Thyroid gland (tissue), 4 donors: Measurements from ENCODE around the gene GSX1. TPM values are rescaled to one million over a fixed set of nuclear protein-coding genes. Genes with fewer than 3 reads are reported as not detected.
"Not testable (repeated sequence)": the region's sequence is repeated elsewhere in the genome, so short reads cannot be mapped to it uniquely, and the experiment has no call there.

Source experiments
- DNase-seq, 2 donors: peaks; one replicate each; pipeline ENCODE4 v3.0.0-alpha.2; 2019
- H3K27ac ChIP-seq, 3 donors: fragments of 200-600 bp; sonication (generic); 1 replicate in 2 of 3; 2 replicates in 1 of 3; pipeline ENCODE4 v1.5.1; 2016 to 2019; ENCODE audit warnings: mild to moderate bottlenecking in 1 of 3, moderate library complexity in 1 of 3
- H3K27me3 ChIP-seq: fragments of 200-600 bp; sonication (generic); one replicate; pipeline ENCODE4 v1.5.1; 2019
- H3K36me3 ChIP-seq, 2 donors: fragments of 200-600 bp; sonication (generic); one replicate each; pipeline ENCODE4 v1.5.1; 2016 to 2019
- H3K4me1 ChIP-seq, 2 donors: fragments of 200-600 bp; sonication (generic); one replicate each; pipeline ENCODE4 v1.5.1; 2017 to 2019
- H3K4me3 ChIP-seq, 3 donors: fragments of 200-600 bp; sonication (generic); replicated peaks in 1 of 3; 1 replicate in 2 of 3; 2 replicates in 1 of 3; pipeline ENCODE4 v1.5.1; 2016; ENCODE audit warnings: mild to moderate bottlenecking in 1 of 3
- H3K9me3 ChIP-seq: fragments of 200-600 bp; sonication (generic); one replicate; pipeline ENCODE4 v1.5.1; 2017
- POLR2A ChIP-seq, 2 donors: fragments of 450-650 bp; IDR thresholded peaks; one replicate each; pipeline ENCODE4 v1.6.1; 2017; ENCODE audit warnings: antibody characterized with exemption in 2 of 2, mild to moderate bottlenecking in 2 of 2, moderate library complexity in 1 of 2
- WGBS, 2 donors: methylation state at CpG; one replicate each; pipeline ENCODE4 v1.1.5; 2017; 5-methylcytosine and 5-hydroxymethylcytosine counted together
- intact Hi-C: fragments of 100-400 bp; cut with DNase I; formaldehyde crosslinking; loops from one replicate; pipeline ENCODE4 v1.15.1; 2023
- total RNA-seq, 4 donors: library from RNA; depleted of rRNA; stranded (reverse); fragments of >200 nt; gene quantifications; one replicate each; pipeline ENCODE4 v1.2.3, GENCODE V29; 2016
- TF ChIP-seq, protein P1 (sequence below), 6 experiments: fragments of 200-600 bp in 3 of 6; fragments of 450-650 bp in 3 of 6; sonication (generic) in 3 of 6; IDR thresholded peaks; one replicate each; pipeline ENCODE4 v1.5.1; 2016 to 2019; ENCODE audit warnings: antibody characterized with exemption in 6 of 6, mild to moderate bottlenecking in 2 of 6, inconsistent platforms in 1 of 6, moderate library complexity in 1 of 6

GSX1 gene
- total RNA-seq, 4 donors from 2014 or later = not detected

DNA sequence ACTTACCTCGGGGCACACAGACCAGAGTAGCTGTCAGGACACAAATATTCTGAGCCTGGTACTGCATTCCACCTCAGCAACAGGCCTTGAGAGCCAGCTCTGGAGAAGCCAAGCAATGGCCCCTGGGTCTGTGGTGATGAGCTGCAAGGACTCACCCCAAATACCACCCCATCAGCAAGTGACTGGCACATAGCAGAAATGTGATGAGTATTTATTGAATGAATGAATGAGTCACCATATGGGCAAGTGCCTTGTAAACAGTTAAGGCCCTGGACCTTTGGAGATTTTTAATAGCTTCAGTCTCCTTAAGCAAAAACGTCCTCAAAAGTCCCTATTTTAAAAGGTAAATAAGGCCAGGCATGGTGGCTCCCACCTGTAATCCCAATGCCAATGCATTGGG lies 18.2 kb downstream of the GSX1 start:
- TF ChIP-seq, protein P1, sequence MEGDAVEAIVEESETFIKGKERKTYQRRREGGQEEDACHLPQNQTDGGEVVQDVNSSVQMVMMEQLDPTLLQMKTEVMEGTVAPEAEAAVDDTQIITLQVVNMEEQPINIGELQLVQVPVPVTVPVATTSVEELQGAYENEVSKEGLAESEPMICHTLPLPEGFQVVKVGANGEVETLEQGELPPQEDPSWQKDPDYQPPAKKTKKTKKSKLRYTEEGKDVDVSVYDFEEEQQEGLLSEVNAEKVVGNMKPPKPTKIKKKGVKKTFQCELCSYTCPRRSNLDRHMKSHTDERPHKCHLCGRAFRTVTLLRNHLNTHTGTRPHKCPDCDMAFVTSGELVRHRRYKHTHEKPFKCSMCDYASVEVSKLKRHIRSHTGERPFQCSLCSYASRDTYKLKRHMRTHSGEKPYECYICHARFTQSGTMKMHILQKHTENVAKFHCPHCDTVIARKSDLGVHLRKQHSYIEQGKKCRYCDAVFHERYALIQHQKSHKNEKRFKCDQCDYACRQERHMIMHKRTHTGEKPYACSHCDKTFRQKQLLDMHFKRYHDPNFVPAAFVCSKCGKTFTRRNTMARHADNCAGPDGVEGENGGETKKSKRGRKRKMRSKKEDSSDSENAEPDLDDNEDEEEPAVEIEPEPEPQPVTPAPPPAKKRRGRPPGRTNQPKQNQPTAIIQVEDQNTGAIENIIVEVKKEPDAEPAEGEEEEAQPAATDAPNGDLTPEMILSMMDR (IDR thresholded peaks at IDR 0.05) = no peak
- no peak for TF ChIP-seq POLR2A (IDR thresholded peaks at IDR 0.05)
- WGBS, 2 donors = 60 to 62% methylated on average over 2 of the region's 2 CpGs
- H3K4me1 ChIP-seq = no peaks in the 10 kb centered on the region
- H3K27ac ChIP-seq = no peak overlapping the region
- intact Hi-C loops = no loop called here
- no peaks in the 10 kb centered on the region for H3K9me3 ChIP-seq
- no peak for DNase-seq
- H3K4me3 ChIP-seq = no peak overlapping the region
- no peaks in the 10 kb centered on the region for H3K36me3 ChIP-seq
- no peaks in the 10 kb centered on the region for H3K27me3 ChIP-seq

DNA sequence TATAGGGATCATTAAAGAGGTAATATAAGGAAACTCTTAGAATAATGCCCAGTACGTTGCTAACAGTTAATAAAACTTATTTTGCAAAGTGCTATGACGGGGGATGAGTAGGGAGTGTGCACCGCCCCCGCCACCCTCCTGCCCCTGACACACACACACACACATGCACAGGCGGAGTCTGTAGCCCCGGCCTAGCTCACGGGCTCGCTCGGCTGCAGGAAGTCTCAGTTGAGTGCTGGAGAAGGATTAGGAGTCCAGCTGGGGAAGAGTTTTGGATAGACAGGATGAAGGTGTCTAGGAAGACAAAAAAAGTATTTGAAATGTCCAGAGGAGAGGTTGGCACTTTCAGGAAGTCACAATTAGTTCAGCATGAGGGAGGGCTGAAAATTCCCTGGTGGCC lies 21.5 kb downstream of the GSX1 start:
- Histone ChIP-seq H3K27ac (no peak overlapping the region), H3K4me1 (no peaks in the 10 kb centered on the region), H3K4me3 (no peak overlapping the region), H3K36me3 (no peaks in the 10 kb centered on the region), H3K9me3 (no peaks in the 10 kb centered on the region), H3K27me3 (no peaks in the 10 kb centered on the region)
- intact Hi-C loops = no loop called here
- 78 to 84% methylated on average over 9 of the region's 9 CpGs for WGBS, 2 donors
- no peak for TF ChIP-seq POLR2A (IDR thresholded peaks at IDR 0.05)
- TF ChIP-seq, protein P1 (IDR thresholded peaks at IDR 0.05) = no peak
- DNase-seq = no peak

DNA sequence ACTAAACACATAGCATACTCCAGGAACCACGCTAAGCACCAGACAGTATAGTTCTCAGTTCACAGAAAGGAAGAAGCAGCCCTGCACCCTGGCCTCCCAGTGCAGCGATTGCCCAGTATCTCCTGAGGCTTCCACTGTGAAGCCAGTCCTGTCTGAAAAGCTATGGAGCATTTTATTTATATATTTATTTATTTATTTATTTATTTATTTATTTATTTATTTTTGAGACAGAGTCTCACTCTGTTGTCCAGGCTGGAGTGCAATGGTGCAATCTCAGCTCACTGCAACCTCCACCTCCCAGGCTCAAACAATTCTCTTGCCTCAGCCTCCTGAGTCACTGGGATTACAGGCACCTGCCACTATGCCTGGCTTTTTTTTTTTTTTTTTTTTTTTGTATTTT lies 25.5 kb downstream of the GSX1 start:
- H3K9me3 ChIP-seq, DNase-seq, H3K36me3 ChIP-seq, H3K27ac ChIP-seq, H3K4me3 ChIP-seq, intact Hi-C loops, H3K4me1 ChIP-seq, H3K27me3 ChIP-seq: not testable (repeated sequence)
- 83 to 87% methylated on average over 2 of the region's 2 CpGs for whole genome bisulfite sequencing, 2 donors

DNA sequence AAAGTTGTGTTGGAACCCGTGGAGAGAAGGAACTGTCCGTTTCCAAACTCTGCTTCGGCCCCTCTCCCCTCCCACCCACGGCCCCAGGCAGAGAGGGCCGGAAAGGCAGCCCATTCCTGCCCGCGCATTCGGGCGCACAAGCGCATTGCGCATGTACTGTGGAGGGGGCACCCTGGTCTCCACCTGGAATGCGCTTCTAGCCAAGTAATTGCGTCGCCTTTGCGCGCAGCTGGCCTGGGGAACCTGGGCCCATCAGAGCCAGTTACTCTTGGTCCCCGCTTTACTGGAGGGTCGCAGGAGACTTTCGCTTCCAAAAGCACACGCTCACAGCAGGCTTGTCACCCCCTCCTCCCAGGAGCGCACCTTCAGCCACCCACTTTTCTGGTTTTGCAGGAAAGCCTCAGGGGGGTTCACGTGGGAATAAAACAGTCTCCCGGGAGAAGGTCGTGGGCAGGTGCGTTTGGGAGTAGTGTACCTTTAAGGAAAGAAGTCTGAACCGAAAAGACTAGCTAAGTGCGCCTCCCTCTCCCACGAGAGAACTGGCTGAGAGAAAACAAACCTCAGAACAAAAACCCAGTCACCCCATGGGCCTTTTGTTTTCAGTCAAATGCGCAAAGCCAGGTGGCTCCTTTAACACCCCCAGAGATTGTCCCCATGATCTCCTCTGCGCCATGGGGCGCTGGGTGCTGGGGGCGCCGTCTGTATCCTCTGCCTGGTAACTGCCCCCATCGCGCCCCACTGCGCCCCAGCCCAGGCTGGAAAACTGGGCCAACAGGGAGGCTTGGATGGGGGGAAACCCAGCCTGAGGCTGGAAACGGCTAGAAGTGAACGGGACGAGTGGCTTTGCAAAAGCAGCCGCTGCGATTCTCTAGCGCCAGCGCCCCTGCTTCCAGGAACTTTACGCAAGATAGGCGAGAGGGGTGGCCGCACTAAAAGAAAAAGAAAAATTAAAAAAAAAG lies 28.5 kb downstream of the GSX1 start:
- H3K27ac ChIP-seq = no peak overlapping the region
- intact Hi-C loops = loop anchor here (10.0 kb wide), 1 partner anchor 836 kb away; no protein-coding TSS in a partner anchor
- no peak overlapping the region for H3K4me3 ChIP-seq
- no peaks in the 10 kb centered on the region for H3K36me3 ChIP-seq
- H3K27me3 ChIP-seq = no peaks in the 10 kb centered on the region
- DNase-seq = no peak
- WGBS, 2 donors = 1 to 3% methylated on average over 41 to 46 of the region's 46 CpGs
- H3K4me1 ChIP-seq = no peaks in the 10 kb centered on the region
- H3K9me3 ChIP-seq = no peaks in the 10 kb centered on the region
- no peak for TF ChIP-seq POLR2A (IDR thresholded peaks at IDR 0.05)
- TF ChIP-seq, protein P1 (IDR thresholded peaks at IDR 0.05) = no peak

DNA sequence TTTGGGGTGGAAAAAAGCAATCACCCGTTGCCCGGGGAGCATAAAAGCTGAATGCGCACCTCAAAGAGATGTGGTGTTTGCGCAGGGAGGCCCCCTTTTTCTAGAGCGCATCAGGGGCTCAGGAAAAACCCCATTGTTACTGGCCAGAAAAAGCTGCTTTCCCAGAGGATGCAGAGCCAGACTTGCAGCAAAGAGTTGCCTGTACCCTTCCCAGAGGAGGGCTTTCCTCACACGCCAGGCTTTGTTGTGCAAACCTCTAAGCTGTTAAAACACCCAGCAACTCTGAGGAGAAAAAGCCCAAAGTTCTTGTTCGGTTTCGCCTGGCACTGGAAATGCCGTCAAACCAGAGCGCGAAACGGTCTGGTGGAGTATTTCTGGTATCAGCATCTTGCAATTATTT lies 29.3 kb downstream of the GSX1 start:
- peaks cover 0 to 3% of the 10 kb centered on the region in 2 donors for H3K4me1 ChIP-seq
- no peaks in the 10 kb centered on the region for H3K9me3 ChIP-seq
- no peak for DNase-seq
- no peaks in the 10 kb centered on the region for H3K36me3 ChIP-seq
- H3K27me3 ChIP-seq = no peaks in the 10 kb centered on the region
- intact Hi-C loops = loop anchor here (10.0 kb wide), 1 partner anchor 837 kb away; no protein-coding TSS in a partner anchor
- no peak overlapping the region for H3K4me3 ChIP-seq
- no peak overlapping the region for H3K27ac ChIP-seq
- WGBS, 2 donors = 0 to 1% methylated on average over 12 of the region's 12 CpGs
- no peak for TF ChIP-seq POLR2A (IDR thresholded peaks at IDR 0.05)
- TF ChIP-seq, protein P1 (IDR thresholded peaks at IDR 0.05) = no peak
